Amygdala (tissue), 56 donors: ENCODE results near the gene MAPRE2.

Experiments
- DNase-seq, 56 donors: peaks; one replicate each; lab custom pipeline; 2025; lab: John Stamatoyannopoulos, UW

Gene MAPRE2

GRCh38 chr18:35030277-35030989, 10.8 kb upstream of the MAPRE2 start:
- no peak for DNase-seq

GRCh38 chr18:35032113-35032512, 9.1 kb upstream of the MAPRE2 start:
- DNase-seq: no peak

- no peak for DNase-seq
These were observed 3.2 kb upstream of the MAPRE2 start for GRCh38 chr18:35038029-35038428.

GRCh38 chr18:35038881-35039491, 2.2 kb upstream of the MAPRE2 start:
- DNase-seq: no peak

GRCh38 chr18:35040638-35040987, 600 bp upstream of the MAPRE2 start:
- DNase-seq: no peak

GRCh38 chr18:35041815-35042387, 688 bp downstream of the MAPRE2 start:
- peak in 7 of 56 donors; percentile 13 to 72 (median 33) for DNase-seq

- no peak for DNase-seq
These were observed 1.3 kb downstream of the MAPRE2 start for GRCh38 chr18:35042389-35043071.

- DNase-seq: no peak
These were observed 2.0 kb downstream of the MAPRE2 start for GRCh38 chr18:35043207-35043606.

- no peak for DNase-seq
These were observed 3.9 kb downstream of the MAPRE2 start for GRCh38 chr18:35045121-35045520.

- no peak for DNase-seq
These were observed 4.6 kb downstream of the MAPRE2 start for GRCh38 chr18:35045806-35046205.

- DNase-seq: no peak
These were observed 6.6 kb downstream of the MAPRE2 start for GRCh38 chr18:35047697-35048292.

GRCh38 chr18:35049111-35050027, 8.2 kb downstream of the MAPRE2 start:
- no peak for DNase-seq

- DNase-seq: no peak
These were observed 8.9 kb downstream of the MAPRE2 start for GRCh38 chr18:35050028-35050546.

- DNase-seq: peak in 1 of 56 donors; percentile 13
These were observed 9.5 kb downstream of the MAPRE2 start for GRCh38 chr18:35050705-35051195.

GRCh38 chr18:35051641-35052377, 10.6 kb downstream of the MAPRE2 start:
- no peak for DNase-seq

GRCh38 chr18:35054401-35054800, 13.2 kb downstream of the MAPRE2 start:
- no peak for DNase-seq

- DNase-seq: no peak
These were observed 13.9 kb downstream of the MAPRE2 start for GRCh38 chr18:35055105-35055504.

- DNase-seq: no peak
These were observed 14.5 kb downstream of the MAPRE2 start for GRCh38 chr18:35055726-35056125.
